ENCODE results near the gene TRIM75. TPM values are rescaled to one million over a fixed set of nuclear protein-coding genes. Genes with fewer than 3 reads are reported as not detected.

Gene TRIM75
- total RNA-seq, 1 experiment from 2014 or later: not detected

- Histone ChIP-seq H3F3A (ENCODE audit: insufficient read depth, low read depth) (no peaks in the 10 kb centered on the region), H3K36me3 (ENCODE audit: low read depth) (no peaks in the 10 kb centered on the region), H3K9me3 (ENCODE audit: insufficient read depth, low read depth) (no peaks in the 10 kb centered on the region), H2AFZ (no peak overlapping the region), H3K4me1 (replicated peaks; ENCODE audit: insufficient read depth) (no peaks in the 10 kb centered on the region), H3K4me2 (no peak overlapping the region), H3K9me2 (ENCODE audit: insufficient read depth) (no peaks in the 10 kb centered on the region), H3K79me2 (ENCODE audit: low read depth) (no peaks in the 10 kb centered on the region), H3K27ac (no peak overlapping the region), H3K4me3 (no peak overlapping the region), H4K20me1 (ENCODE audit: insufficient read depth) (no peaks in the 10 kb centered on the region), H3K27me3 (ENCODE audit: insufficient read depth, low read depth) (no peaks in the 10 kb centered on the region)
- ChIA-PET POLR2A (ENCODE audit: unreplicated experiment) (no interaction called here), CTCF (no interaction called here)
- no peak for DNase-seq
- TF ChIP-seq EZH2 (IDR thresholded peaks at IDR 0.05; ENCODE audit: low read depth) (no peak), CTCF (conservative IDR thresholded peaks at IDR 0.05) (no peak)
- intact Hi-C loops (cut with micrococcal nuclease; ENCODE audit: unreplicated experiment): no loop called here
- no TSS peak for BruUV-seq (replicated peaks)
Measured at GRCh38 chr4:165010991-165011390, 42.7 kb upstream of the TRIM75 start.

GRCh38 chr4:165011403-165011802 lies 42.3 kb upstream of the TRIM75 start:
- no peaks in the 10 kb centered on the region for H3K27me3 ChIP-seq (ENCODE audit: insufficient read depth, low read depth)
- intact Hi-C loops (cut with micrococcal nuclease; ENCODE audit: unreplicated experiment): no loop called here
- no peaks in the 10 kb centered on the region for H3K36me3 ChIP-seq (ENCODE audit: low read depth)
- H2AFZ ChIP-seq: no peak overlapping the region
- H3K9me3 ChIP-seq (ENCODE audit: insufficient read depth, low read depth): no peaks in the 10 kb centered on the region
- H3K4me1 ChIP-seq (replicated peaks; ENCODE audit: insufficient read depth): no peaks in the 10 kb centered on the region
- no peaks in the 10 kb centered on the region for H3K79me2 ChIP-seq (ENCODE audit: low read depth)
- H3K27ac ChIP-seq: no peak overlapping the region
- no peaks in the 10 kb centered on the region for H3F3A ChIP-seq (ENCODE audit: insufficient read depth, low read depth)
- H3K4me3 ChIP-seq: no peak overlapping the region
- DNase-seq: no peak
- no peak for TF ChIP-seq EZH2 (IDR thresholded peaks at IDR 0.05; ENCODE audit: low read depth)
- no peak for TF ChIP-seq CTCF (conservative IDR thresholded peaks at IDR 0.05)
- ChIA-PET POLR2A (ENCODE audit: unreplicated experiment) (no interaction called here), CTCF (no interaction called here)
- no peaks in the 10 kb centered on the region for H4K20me1 ChIP-seq (ENCODE audit: insufficient read depth)
- no TSS peak for BruUV-seq (replicated peaks)
- H3K9me2 ChIP-seq (ENCODE audit: insufficient read depth): no peaks in the 10 kb centered on the region
- no peak overlapping the region for H3K4me2 ChIP-seq

GRCh38 chr4:165013691-165014090 lies 40.0 kb upstream of the TRIM75 start:
- H4K20me1 ChIP-seq (ENCODE audit: insufficient read depth): no peaks in the 10 kb centered on the region
- no peaks in the 10 kb centered on the region for H3K27me3 ChIP-seq (ENCODE audit: insufficient read depth, low read depth)
- no peak overlapping the region for H3K4me3 ChIP-seq
- TF ChIP-seq CTCF (conservative IDR thresholded peaks at IDR 0.05) (no peak), EZH2 (IDR thresholded peaks at IDR 0.05; ENCODE audit: low read depth) (no peak)
- no peaks in the 10 kb centered on the region for H3K36me3 ChIP-seq (ENCODE audit: low read depth)
- no peaks in the 10 kb centered on the region for H3K79me2 ChIP-seq (ENCODE audit: low read depth)
- H3K4me1 ChIP-seq (replicated peaks; ENCODE audit: insufficient read depth): no peaks in the 10 kb centered on the region
- intact Hi-C loops (cut with micrococcal nuclease; ENCODE audit: unreplicated experiment): no loop called here
- ChIA-PET POLR2A (ENCODE audit: unreplicated experiment) (no interaction called here), CTCF (no interaction called here)
- no peak overlapping the region for H2AFZ ChIP-seq
- no TSS peak for BruUV-seq (replicated peaks)
- no peaks in the 10 kb centered on the region for H3K9me3 ChIP-seq (ENCODE audit: insufficient read depth, low read depth)
- no peaks in the 10 kb centered on the region for H3K9me2 ChIP-seq (ENCODE audit: insufficient read depth)
- no peaks in the 10 kb centered on the region for H3F3A ChIP-seq (ENCODE audit: insufficient read depth, low read depth)
- no peak overlapping the region for H3K27ac ChIP-seq
- no peak for DNase-seq
- no peak overlapping the region for H3K4me2 ChIP-seq
